GM18951 (cell line): Measurements from ENCODE around the gene GFRA4.

Experiments
- POLR2A ChIP-seq: IDR thresholded peaks from 4 replicates; pipeline ENCODE4 v1.6.1; 2011; ENCODE audit warnings: mild to moderate bottlenecking; ENCODE audit not compliant: insufficient read length, insufficient read depth; ENCODE audit errors: extremely low read depth
- in situ Hi-C: fragments of 300-500 bp; cut with MboI; formaldehyde crosslinking; loops from one replicate; pipeline ENCODE4 v1.12.0; 2022; ENCODE audit warnings: low sequenced_read_pairs, mixed read lengths, inconsistent platforms; ENCODE audit not compliant: unreplicated experiment

GFRA4 gene

DNA sequence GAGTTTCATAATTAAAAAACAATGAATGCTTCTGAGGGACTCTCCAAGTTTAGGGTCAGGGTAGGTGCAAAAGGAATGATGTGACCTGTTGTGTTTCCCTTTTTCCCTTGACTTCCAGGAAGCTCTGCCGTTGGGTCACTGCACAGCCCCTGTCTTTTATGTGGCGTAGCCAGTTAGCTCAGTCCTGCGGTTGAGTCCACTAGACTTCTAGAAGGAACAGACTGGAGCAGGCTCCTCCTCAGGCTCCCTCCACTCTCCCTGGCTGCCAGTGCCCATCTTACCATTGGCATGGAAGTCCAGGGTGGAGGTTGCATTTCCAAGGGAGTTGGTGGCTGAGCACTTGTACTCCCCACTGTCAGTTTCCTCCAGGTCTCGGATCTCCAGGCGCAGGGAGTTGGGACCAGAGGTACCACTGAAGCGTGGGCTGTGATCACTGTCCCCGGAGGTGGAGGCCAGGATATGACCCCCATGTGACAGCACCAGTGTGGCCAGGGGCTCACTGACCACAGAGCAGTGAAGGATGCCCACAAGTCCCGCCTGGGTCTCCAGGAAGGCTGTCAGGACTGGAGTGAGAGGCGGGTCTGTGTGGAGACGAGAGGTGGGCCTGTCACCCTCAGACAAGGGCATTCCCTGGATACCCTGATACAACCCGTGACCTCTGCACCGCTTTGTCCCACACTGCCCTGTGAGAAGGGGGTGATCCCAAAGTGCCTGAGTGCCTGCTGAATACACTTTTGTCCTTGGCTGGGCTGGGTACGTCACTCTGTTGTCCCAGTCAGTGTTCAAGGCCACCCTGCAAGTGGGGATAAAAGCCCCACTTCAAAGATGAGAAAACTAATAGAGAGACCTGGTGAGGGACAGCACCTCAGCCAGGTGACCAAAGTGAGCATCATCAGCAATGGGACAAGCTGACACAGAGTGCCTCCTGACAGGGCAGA lies 38.1 kb upstream of the GFRA4 start:
- TF ChIP-seq POLR2A = no peak
- in situ Hi-C loops = no loop called here

DNA sequence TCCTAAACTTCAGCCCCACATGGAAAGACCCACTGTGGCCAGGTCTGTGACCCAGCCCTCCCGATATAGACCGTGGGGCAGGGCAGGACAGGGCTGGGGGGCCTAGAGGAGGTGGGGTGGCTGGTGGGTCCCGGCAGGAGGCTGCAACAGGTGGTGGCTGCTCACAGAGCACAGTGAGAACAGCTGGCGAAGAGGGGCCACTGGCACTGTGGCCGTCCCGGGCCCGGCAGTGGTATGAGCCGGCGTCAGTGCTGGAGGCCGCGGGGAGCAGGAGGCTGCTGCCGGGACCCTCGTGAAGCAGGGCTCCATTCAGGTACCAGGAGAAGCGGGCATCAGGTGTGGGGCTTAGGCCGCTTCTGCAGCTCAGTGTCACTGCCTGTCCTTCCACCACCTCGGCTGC lies 35.8 kb upstream of the GFRA4 start:
- in situ Hi-C loops = no loop called here
- TF ChIP-seq POLR2A = no peak

GRCh38 chr20:3698591-3699001 lies 35.4 kb upstream of the GFRA4 start:
- TF ChIP-seq POLR2A = no peak
- in situ Hi-C loops = no loop called here

- no peak for TF ChIP-seq POLR2A
- in situ Hi-C loops = no loop called here
Measured at GRCh38 chr20:3697588-3698305, 34.5 kb upstream of the GFRA4 start.

GRCh38 chr20:3696745-3697587 lies 33.8 kb upstream of the GFRA4 start:
- TF ChIP-seq POLR2A = no peak
- in situ Hi-C loops = no loop called here

- no peak for TF ChIP-seq POLR2A
- in situ Hi-C loops = no loop called here
Measured at GRCh38 chr20:3696200-3696599, 33.0 kb upstream of the GFRA4 start.

- in situ Hi-C loops = no loop called here
- TF ChIP-seq POLR2A = no peak
Measured at GRCh38 chr20:3694864-3695263, 31.7 kb upstream of the GFRA4 start.

DNA sequence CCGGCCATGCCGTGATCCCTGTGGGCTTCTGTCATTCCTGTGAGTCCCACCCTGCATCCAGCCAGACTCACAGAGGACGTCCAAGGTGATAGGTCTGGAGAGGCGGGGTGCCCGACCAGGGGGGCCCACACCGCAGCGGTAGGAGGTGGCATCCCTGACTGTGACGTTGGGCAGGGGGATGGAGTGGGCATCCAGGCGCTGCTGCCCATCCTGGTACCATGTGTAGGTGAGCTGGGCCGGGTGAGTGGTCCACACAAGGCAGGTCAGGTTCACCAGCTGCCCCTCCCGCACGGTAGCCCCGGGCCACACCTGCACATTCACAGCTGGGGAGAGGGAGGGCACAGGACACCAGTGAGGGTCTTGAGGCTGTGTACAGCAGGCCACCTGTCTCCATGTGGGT lies 30.2 kb upstream of the GFRA4 start:
- TF ChIP-seq POLR2A = no peak
- in situ Hi-C loops = no loop called here

- in situ Hi-C loops = no loop called here
- TF ChIP-seq POLR2A = no peak
Measured at GRCh38 chr20:3692706-3693294, 29.6 kb upstream of the GFRA4 start.

DNA sequence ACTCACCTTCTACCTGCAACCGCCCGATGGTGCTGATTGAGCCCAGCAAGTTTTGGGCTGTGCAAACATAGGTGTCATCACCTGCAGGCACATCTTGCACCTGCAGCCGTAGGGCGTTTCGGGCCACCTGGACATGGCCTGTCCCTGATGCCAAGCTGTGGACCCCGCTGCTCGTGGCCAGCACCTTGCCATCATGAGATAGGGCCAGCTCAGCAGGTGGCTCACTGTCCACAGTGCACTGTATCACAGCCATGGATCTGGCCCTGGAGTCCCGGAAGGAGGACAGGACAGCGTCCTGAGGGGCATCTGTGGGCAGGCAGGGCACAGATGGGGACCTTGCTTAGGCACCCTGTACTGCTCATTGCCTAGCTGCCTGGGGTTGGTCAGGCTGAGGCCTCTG lies 28.7 kb upstream of the GFRA4 start:
- no peak for TF ChIP-seq POLR2A
- in situ Hi-C loops = no loop called here

DNA sequence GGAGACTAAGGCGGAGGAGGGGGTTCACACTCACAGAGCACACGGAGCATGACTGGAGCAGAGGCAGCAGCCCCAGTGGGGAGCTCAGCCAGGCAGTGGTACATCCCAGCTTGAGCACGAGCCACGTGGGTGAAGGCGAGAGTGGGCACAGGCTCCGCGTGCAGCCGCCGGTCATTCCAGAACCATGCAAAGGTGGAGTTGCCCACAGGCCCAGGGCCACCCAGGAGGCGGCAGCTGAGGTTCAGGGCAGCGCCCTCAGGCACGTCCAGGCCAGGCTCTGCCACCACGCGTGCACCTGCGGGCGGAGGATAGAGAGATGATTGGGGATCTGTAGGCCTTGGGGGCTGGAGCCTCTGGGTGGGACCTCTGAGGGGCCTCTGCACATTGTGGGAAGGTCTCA lies 28.1 kb upstream of the GFRA4 start:
- in situ Hi-C loops = no loop called here
- TF ChIP-seq POLR2A = no peak

GRCh38 chr20:3690413-3690812 lies 27.2 kb upstream of the GFRA4 start:
- in situ Hi-C loops = no loop called here
- TF ChIP-seq POLR2A = no peak

DNA sequence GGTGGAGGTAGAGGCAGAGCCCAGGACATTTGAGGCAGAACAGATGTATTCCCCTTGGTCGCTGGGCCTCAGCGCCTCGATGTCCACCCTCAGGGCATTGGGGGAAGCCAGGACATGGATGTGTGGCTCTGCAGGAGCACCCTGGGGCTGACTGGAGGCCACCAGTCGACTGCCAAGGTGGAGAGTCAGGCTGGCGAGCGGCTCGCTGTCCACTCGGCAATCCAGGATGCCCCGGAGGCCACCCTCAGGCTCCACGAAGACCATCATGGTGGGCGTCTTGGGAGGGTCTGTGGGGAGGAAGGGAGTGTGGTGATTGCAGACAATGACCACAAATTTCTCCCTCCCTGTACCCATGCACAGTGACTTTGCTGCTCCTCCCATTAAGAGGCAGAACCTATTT lies 26.8 kb upstream of the GFRA4 start:
- in situ Hi-C loops = no loop called here
- no peak for TF ChIP-seq POLR2A

- TF ChIP-seq POLR2A = no peak
- in situ Hi-C loops = no loop called here
Measured at GRCh38 chr20:3687655-3688054, 24.5 kb upstream of the GFRA4 start.
